Fibroblast of upper back skin (primary cell): ENCODE data around the gene UQCRHL.

Experiments
- DNase-seq: peaks from one replicate; pipeline ENCODE4 v3.0.0-alpha.2; 2013

Gene UQCRHL

GRCh38 chr1:15796086-15796462 is 11.4 kb downstream of the UQCRHL start:
- no peak for DNase-seq

GRCh38 chr1:15788624-15789301 is 18.7 kb downstream of the UQCRHL start:
- peak; percentile 41 for DNase-seq

GRCh38 chr1:15786581-15786980 is 20.9 kb downstream of the UQCRHL start:
- peak; percentile 23 for DNase-seq

GRCh38 chr1:15785683-15786082 is 21.8 kb downstream of the UQCRHL start:
- DNase-seq, result no peak

GRCh38 chr1:15777909-15778707 is 29.3 kb downstream of the UQCRHL start:
- no peak for DNase-seq

GRCh38 chr1:15775706-15776105 is 31.7 kb downstream of the UQCRHL start:
- no peak for DNase-seq

- no peak for DNase-seq
These were observed 35.5 kb downstream of the UQCRHL start for GRCh38 chr1:15771836-15772515.

GRCh38 chr1:15770313-15770962 is 37.0 kb downstream of the UQCRHL start:
- DNase-seq, result no peak

- DNase-seq, result no peak
These were observed 39.1 kb downstream of the UQCRHL start for GRCh38 chr1:15768388-15768787.

GRCh38 chr1:15767941-15768340 is 39.5 kb downstream of the UQCRHL start:
- no peak for DNase-seq

GRCh38 chr1:15765495-15766194 is 41.8 kb downstream of the UQCRHL start:
- DNase-seq, result peak; percentile 34

- DNase-seq, result no peak
These were observed 42.6 kb downstream of the UQCRHL start for GRCh38 chr1:15764890-15765289.

GRCh38 chr1:15764269-15764764 is 43.1 kb downstream of the UQCRHL start:
- DNase-seq, result no peak

GRCh38 chr1:15762546-15762945 is 44.9 kb downstream of the UQCRHL start:
- DNase-seq, result no peak

- no peak for DNase-seq
These were observed 45.9 kb downstream of the UQCRHL start for GRCh38 chr1:15761366-15762128.

- DNase-seq, result peak; percentile 79
These were observed 46.8 kb downstream of the UQCRHL start for GRCh38 chr1:15760520-15761211.

- no peak for DNase-seq
These were observed 48.3 kb downstream of the UQCRHL start for GRCh38 chr1:15758953-15759661.

- peak; percentile 35 for DNase-seq
These were observed 49.0 kb downstream of the UQCRHL start, which contains the start of gene FBLIM1 for GRCh38 chr1:15758343-15758931. TSS of gene FBLIM1 (plus strand) at chr1:15758795. CDS start at chr1:15764984, 6,189 bp downstream.

- DNase-seq, result peak; percentile 53
These were observed 49.7 kb downstream of the UQCRHL start for GRCh38 chr1:15757575-15758342.
